NCI-H526 (cell line): Measurements from ENCODE around the gene TMEFF2.

Experiments used
- DNase-seq, 2 experiments: peaks; one replicate each; lab custom pipeline; 2025; lab: John Stamatoyannopoulos, UW

TMEFF2 gene

DNA sequence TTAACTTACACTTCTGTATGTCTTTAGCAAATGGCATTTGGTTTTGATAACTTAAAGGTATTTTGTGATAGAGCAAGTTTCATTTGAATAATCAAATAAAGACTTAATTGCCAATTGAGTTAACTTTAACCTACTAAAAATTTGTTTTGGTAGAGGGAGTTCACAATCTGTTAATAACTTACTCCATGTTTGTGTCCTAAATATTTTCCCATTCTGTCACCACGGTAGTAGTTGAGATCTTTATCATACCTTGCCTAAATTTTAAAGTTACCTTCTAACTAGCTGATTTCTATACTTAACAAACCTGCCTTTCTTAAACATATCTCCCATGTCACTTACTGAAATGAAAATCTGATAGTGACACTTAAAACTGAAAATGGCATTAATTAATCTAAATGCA is 127.1 kb downstream of the TMEFF2 start:
- DNase-seq: no peak

DNA sequence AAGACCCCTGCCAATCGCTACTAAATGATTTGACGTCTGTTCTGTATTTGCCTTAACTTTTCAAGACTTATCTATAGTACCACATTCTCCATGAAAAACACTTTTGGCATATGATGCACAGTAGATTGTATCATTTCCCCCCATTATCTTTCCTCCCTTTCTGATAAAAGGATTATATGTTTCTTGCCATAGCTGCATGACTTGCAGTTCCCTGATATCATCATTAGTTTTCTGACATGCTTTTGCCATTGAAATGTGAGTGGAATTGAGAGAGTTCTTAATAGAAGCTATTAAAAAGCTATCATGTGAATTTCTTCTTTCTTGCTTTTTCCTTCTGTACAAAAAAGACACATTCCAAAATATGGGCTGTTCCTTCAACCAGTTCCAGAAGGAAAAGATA is 130.3 kb downstream of the TMEFF2 start:
- no peak for DNase-seq

DNA sequence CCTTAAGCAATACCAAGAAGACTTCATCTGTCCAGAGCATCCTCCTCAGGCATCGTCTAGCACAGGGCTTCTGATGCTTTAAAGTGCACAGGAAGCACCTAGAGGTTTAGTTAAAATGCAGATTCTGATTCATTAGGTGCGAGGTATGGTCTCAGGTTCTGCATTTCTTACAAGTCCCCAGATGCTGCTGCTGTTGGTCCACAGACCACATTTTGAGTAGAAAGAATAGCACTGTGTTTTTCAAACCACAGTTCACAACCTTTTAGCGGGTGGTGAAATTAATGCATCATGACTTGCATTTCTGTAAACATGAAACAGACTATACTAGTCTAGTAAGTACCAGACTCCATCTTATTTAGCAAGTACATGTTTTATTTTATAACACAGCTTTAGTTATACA is 134.6 kb downstream of the TMEFF2 start:
- DNase-seq: no peak

DNA sequence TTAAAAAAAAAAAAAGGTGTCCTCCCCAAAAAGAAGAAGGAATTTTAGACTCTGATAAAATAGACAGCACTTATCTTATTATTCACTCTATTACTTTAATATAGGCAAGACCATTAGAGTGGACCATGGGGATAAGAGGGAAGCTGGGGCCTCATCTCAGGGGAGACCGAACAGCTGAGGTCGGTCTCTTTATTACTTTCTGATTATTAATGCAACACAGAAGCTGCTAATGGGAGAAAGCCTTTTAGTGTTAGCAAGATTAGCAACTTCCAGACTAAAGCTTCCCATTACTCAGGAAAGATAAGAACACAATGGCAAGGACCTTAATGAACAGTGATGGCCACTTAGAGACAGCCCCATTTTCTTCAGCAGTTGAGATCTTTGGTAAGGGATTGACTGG is 135.5 kb downstream of the TMEFF2 start:
- no peak for DNase-seq

DNA sequence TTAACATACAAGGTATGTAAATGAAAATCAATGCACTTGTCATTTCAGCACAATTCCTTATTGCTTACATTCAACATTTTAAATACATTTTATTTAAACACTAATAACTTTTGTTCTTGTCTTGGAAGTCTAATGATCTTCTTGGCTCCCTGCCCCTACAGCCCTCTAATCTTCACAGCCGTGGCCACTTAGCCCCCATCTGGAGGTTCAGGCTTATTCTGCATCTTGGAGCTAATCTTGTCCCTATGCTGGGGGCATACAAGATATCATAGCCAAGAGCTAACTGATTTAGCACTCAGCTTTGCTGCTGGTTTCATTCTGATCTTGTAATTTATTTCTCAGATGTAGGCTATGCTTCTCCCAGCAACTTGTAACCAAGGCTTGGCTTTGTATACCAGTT is 140.8 kb downstream of the TMEFF2 start:
- DNase-seq: no peak

DNA sequence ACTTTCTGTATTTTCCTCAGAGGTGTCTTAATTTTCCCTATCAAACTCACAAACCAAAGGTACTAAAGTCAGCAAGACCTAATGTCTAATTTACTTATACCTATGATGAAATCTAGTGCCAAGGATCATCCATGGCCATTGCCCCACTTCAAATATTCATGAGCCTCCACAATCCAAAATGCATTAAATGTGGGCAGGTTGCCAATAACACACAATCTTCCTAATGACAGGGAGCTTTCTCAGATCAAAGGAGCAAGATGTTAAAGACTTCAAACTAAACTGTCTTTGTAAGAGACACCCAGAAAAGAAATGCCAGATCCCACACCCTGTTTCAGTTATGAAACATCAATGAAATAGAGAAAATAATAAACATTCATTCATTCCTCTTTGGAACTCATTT is 143.2 kb downstream of the TMEFF2 start:
- no peak for DNase-seq

DNA sequence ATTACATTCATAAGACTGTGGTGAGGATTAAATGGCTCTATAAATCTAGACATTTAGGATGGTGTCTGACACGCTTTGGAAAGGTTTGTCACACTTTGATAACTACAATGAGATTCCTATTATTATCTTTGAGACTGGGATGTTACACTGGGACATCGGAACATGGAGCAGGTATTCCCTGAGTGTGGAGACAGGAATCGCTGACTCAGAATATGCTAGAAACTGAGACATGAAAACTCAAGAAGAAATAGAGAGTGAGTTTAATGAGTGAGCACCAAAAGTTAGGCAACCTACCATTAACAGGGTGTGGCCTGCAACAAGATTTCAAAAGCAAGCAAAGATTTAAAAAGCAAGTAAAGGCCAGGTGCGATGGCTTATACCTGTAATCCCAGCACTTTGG is 145.4 kb downstream of the TMEFF2 start:
- no peak for DNase-seq

DNA sequence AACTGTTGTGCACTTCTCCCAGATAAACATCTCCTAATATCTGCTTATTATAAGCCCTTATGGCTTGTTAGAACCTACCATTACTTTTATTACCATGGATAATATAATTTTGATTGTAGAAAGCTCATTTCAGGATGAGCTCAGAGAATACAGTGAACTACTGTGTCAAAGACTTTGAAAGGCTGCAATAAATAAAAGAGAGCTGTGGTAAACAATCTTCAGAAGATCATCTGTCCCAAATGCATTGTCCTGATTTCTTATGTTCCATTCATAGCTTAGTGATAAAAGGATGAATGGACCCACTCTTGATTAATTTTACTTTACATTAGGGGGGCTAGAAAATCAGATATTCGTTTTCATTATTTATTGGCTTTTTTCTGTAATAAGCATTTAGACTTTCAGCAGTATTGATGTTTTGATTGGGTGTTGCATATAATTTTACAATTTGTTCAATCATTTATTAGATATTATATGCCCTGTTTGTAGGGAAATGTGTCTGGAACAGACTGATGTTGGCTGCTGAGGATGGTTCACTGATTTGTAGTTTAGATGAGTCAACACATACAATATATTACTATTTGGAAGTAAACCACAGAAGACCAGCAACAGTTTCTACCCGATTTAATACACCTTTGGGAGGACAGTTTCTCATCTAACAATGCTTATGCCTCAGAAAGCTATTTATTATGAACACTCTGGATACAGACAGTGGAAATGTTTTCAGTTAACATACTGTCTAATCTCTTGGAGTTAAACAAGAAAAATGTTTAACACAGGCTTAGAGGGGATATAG is 147.2 kb downstream of the TMEFF2 start:
- no peak for DNase-seq

DNA sequence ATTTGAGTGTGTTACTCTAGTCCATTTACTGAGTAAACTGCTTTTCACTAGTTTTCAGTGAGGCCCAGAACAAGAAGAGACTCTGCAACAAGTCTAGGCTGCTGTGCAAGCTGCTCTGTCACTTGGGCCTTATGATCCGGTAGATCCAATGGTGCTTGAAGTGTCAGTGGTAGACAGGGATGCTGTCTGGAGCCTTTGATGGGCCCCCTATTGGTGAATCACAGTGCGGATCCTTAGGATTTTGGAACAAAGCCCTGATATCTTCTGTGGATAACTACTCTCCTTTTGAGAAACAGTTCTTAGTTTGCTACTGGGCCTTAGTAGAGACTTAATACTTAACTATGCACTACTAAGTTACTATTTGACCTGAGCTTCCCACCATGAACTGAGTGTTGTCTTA is 150.2 kb downstream of the TMEFF2 start:
- no peak for DNase-seq

DNA sequence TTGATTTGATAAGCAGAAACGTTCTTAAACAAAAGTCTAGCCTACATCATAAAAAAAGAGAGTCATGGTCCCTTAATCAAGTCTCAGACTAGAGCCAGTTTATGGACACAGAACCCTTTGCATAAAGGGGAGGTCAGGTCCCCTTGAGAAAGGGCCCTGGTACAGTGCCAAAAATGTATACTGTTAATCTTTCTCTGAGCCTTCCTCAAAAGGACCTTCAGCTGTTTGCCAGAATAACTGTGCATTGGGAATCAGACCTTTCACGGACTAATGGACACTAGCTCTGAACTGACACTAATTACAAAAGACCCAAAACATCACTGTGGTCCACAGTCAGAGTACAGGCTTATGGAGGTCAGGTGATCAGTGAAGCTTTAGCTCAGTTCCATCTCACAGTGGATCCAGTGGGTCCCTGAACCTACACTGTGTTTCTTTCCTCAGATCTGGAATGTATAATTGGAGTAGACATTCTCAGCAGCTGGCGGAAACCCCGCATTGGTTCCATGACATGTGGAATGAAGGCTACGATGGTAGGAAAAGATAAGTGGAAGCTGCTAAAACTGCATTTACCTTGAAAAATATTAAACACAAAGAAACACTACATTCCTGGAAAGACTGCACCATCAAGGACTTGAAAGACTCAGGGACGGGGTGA is 151.4 kb downstream of the TMEFF2 start:
- DNase-seq: no peak

DNA sequence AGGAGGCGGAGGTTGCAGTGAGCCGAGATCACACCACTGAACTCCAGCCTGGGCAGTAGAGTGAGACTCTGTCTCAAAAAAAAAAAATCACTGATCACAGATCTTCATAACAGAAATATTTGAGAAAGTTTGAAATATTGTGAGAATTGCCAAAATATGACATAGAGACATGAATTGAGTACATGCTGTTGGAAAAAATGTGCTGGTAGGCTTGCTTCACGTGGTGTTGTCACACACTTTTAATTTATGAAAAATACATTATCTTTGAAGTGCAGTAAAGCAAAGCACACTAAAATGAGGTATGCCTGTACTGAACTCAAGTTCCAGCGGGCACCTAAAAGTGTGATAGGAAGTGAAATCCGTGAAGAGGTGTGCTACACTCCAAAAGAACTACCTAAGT is 152.6 kb downstream of the TMEFF2 start:
- DNase-seq: no peak

DNA sequence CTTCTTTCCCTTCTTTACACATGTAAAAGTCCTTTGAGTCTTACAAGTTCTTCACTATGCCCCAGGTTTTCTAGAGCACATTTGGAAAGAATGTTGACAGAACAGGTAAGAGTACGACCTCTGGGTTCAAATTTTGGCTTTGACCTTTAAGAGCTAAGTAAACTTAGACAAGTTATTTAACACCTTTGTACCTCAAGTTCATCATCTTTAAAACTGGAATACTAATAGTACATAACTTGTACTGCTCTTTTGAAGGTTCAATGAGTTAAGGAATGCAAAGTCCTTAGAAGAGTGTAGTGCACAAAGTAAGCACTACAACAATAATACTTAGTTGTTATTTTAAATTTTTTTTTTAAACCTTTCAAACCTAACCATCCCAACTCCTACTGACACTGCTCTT is 156.6 kb downstream of the TMEFF2 start:
- DNase-seq: no peak

DNA sequence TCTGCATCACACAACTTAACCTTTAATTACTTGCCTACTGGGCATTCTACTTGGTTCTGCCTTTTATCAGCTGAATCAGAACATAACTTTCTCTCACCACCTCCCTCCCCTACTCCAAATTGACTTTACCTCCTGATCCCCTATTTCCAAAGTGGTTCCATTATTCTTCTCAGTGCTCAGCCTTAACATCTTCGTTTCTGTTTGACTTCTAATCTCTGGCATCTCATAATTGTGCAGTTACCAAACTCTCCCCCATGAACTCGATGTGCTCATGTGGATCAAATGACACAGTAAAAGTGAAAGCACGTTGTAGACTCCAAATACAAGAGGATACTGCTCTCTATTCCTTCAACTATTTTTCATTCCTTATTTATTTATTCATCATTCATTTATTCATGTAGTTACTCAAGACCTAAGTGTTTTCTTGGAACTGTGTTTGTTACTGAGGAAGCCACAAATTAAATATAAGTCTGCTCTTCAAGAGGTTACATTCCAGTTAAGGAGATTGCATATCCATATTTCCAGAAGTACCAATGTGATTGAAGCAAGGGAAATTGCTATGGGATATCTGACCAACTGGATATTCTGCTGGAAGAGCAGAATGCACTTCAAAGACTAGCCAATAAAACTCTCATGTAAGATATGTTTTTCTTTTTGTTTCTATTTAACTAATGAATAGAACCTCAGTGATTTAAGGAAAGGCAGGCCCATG is 158.8 kb downstream of the TMEFF2 start:
- no peak for DNase-seq

DNA sequence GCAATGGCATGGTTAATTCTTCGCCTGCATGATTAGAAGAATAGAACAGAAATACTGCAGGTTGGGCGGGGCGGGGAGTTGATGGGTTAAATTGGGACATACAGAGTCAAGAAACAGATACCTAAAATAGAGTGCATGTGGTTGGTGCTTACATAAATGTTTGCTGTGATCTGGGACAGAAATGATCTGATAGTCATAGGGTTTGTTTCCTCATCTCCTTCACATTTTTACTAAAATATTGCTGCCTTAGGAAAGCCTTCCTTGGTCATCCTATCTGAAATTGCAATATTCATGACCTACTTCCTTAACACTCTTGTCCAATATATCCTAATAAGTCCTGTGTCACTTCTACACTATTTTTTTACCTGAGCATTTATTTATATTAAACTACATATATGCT is 163.9 kb downstream of the TMEFF2 start:
- no peak for DNase-seq

DNA sequence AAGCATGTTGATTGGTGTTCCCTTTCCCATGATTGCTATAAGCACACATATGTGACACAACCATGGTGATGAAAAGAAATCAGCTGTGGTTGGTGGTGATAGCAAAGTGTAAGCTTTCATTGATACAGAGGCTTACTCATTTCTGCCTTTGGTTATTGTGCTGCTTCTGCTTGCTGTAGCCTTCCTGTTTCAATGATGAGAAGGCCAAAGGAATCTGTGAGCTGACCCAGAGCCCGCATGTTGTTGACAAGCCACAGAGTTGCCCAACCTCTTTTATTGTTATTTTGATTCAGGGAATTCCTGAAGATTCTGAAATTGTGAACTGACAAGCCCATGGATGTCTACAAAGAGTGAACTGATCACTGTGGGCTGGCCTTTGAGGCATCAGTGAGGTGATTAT is 164.4 kb downstream of the TMEFF2 start:
- no peak for DNase-seq

DNA sequence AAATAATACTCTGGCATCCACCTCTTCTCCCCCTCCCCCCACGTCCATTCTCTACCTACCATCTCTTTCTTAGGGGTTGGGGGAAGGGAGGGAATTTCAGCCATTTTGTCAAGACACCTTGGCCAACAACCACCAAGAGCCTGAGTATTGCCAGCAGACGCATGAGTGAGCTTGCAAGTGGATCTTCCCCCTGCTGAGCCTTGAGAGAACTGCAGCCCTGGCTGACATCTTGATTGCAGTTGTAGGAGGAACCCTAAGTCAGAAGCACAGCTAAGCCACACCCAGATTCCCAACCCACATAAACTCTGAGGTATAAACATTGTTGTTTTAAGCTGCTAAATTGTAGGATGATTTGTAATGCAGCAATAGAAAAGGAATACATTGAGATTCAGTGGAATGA is 165.6 kb downstream of the TMEFF2 start:
- peak in 1 of 2 experiments; percentile 8 for DNase-seq

DNA sequence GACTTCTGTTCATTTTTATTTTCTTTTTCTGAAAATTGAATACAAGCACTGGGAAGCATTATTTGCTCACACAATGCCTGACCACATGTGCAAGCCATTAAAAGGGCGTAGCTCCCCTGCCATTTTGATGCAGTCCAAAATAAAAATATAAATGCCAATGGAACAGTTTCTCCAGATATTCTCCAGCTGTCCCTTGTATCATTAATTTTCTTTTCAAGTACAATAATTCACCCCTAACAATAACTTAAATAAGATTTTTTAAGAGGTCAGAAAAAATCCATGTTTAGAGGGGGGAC is 168.0 kb downstream of the TMEFF2 start:
- no peak for DNase-seq

DNA sequence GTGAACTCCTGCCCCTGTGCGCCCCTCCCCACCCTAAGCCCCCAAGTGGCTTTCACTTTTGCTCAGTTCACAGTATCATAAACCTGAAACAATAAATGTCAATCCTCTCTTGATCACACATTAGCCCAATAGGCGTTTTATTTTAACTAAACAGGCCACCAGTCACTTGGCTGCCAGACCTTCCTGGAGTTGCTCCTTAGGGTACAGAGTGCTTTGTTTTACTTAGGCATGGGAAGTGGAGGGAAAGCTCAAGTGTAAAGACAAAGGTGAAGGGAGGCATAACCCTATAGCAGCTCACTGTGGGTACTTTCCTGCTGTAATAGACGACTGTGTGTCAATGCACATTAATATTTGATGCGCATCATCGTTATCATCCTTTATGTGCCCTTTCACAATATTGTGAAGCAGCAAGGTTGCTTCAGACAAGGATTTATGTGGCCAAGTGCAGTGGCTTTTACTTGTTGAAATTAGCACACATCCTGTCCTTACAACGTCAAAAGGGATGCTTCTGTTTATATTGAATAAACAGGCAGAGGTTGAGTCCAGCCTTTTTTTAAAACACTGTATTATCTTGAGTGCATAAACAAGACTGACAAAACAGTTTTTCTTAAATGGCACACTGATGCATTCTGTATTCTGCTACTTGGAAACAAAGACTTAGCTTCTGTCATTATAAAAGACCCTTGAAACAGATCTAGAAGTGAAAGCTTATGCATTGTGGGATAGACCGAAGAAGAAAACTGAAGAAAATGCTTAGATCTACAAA is 168.5 kb downstream of the TMEFF2 start:
- no peak for DNase-seq

DNA sequence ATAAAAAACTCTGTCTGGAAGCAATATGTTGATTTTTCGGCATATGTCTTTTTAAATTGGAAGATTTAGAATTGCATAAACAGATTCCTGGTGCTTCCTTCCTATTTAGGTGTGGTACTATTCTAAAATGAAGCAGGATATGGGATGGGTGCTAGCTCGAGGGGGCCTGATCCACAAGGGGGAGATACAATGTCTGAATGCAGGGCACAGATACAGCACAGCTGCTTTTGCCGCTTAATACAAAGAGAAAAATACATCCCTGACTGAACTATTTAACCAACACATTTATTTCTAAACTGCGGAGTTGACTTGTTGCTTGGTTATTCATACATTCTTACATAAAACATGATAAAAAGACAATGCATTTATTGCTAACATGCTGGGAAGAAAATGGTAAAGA is 169.1 kb downstream of the TMEFF2 start:
- no peak for DNase-seq

DNA sequence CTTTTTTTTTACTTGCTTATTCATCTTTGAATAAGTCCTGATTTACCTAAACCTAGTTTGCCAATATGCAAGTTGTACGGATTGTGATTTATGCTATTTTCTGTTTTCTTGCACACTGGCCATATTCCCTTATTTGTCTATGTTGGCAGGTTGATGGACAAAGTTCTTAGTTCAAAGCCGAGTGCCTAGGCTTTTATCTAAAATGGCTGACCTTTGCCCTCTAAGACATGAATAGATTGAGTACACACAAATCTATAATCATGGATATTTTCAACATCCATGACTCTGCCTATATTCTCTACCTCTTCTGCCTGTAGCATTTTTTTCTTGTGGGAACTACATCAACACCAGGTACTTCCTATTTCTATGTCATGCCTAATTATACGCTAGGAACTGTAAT is 171.7 kb downstream of the TMEFF2 start:
- DNase-seq: no peak

DNA sequence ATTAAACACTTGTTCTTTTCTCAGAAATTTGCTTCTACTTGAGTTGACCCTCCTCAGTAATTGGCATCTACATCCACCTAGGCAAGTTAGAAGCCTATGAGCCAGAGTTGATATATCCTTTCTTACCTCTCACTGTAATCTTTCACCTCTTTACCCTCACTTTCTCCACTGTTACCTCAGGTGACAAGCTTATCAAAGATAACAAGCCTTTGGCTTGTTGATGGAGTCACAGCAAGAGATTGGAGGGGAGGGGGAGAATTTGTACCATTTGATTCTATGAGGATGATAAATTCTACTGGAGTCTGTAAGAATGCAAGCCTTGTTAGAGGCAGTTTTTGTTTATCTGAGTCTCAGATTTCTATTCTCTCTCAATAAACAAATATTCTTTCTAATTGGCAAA is 176.9 kb downstream of the TMEFF2 start:
- DNase-seq: no peak

DNA sequence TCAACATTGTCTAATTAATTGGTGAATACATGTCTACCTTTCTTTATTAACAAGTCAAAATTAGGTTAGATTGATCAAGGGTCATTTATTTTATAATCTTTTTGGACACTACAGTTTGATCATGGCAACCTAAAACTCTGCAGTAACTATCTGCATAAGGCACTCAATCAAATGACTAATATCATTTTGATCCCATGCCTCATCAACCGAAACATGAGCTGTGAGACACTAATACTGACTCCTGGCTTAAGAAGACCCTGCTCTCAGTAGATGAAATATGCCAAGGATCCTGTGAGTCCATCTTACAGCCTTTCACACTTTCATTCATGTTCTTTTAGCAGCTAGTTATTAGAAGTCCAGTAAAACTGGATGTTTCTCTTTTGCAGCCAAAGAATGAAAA is 178.5 kb downstream of the TMEFF2 start:
- DNase-seq: no peak

DNA sequence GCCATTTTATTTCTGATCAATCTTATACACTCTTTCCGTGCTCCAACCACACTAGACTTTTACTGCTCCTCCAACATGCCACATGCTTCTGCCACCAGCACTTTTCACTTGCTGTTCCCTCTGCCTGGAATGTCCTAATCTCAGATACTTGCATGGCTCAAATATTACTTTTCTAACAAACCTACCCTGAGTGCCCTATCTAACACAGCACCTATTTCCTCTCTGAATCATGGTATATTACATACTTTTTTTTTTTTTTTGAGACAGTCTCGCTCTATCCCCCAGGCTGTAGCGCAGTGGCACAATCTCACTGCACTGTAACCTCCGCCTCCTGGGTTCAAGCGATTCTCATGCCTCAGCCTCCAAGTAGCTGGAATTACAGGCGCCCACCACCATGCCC is 181.5 kb downstream of the TMEFF2 start:
- DNase-seq: no peak
